Left ventricle myocardium superior (tissue), 1 donor: ENCODE results near the gene BCAT1. TPM values are rescaled to one million over a fixed set of nuclear protein-coding genes. Genes with fewer than 3 reads are reported as not detected.
"Not testable (repeated sequence)": the region's sequence is repeated elsewhere in the genome, so short reads cannot be mapped to it uniquely, and the experiment has no call there.

Source experiments
- ATAC-seq: fragments of 200-7000 bp; cut with Tn5 transposase; one replicate; pipeline ENCODE4 v1.9.1; 2020; ENCODE audit warnings: mild to moderate bottlenecking, moderate library complexity
- DNase-seq: peaks from one replicate; pipeline ENCODE4 v3.0.0-alpha.2; 2020
- intact Hi-C: fragments of 100-400 bp; cut with micrococcal nuclease; formaldehyde crosslinking; loops from one replicate; pipeline ENCODE4 v1.11.0; 2022
- total RNA-seq: library from RNA; stranded (reverse); fragmentation: NEBNext Ultra II Directional; extraction: Animal tissue kit (Norgen Biotek cat#: 25700); gene quantifications from one replicate; pipeline ENCODE4 v1.2.1, GENCODE V29; 2021
- donor health status: DM: no; HTN: yes; CAD: no; lungs with severe emphysema.

The BCAT1 gene
- total RNA-seq, 1 donor from 2014 or later = 4.1 TPM

DNA sequence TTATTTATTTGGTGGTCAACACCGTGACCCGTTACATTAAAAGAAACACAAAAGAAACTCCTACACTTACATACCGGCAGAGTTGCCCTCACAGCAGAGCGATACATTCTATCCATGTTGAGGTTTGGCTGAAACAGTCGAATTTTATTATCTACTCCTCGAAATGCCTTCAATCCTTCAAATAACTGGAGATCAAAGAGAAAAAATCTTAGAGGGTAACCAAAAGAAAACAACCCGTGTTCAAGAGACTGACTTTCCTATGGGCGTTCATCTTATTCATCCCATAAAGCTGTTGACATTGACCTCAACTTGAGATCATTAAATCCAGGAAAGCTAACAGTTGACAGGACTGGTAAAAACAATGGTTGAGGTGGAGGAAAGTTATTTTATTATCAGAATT is 67.7 kb downstream of the BCAT1 start:
- DNase-seq (no peak), ATAC-seq (no peak)
- intact Hi-C loops = no loop called here

DNA sequence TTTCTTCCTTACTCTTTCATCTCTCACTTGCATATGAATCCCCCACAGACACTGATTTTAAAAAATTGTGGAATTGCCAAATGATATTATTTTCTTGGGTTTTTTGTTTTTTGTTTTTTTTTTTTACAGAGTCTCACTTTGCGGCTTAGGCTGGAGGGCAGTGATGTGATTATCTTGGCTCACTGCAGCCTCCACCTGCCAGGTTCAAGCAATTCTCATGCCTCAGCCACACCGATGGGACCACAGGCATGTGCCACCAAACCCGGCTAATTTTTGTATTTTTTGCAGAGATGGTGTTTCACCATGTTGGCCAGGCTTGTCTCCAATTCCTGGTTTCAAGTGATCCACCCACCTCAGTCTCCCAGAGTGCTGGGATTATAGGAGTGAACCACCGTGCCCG is 68.2 kb downstream of the BCAT1 start:
- no peak for DNase-seq
- ATAC-seq = no peak
- intact Hi-C loops = no loop called here

- intact Hi-C loops = no loop called here
- ATAC-seq (no peak), DNase-seq (no peak)
Measured at GRCh38 chr12:24879644-24880043, 69.3 kb downstream of the BCAT1 start.

DNA sequence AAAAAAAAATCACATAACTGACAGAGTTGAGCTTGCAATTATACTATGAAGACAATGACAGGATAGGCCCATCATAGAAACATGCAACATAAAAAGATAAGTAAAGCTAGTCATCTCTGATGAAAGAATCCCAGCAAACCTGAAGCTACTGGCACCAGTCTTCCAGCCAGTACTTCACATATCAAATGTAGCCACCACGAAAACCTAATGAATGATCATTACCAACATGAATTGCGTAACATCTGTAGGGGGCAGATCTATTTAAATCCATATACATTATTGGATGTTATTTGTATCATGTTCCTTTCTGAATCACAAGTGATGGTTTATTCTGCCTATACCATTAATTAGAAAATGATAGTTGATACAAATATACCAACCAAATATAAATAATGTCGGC is 73.9 kb downstream of the BCAT1 start:
- ATAC-seq = no peak
- DNase-seq = no peak
- intact Hi-C loops = no loop called here

GRCh38 chr12:24872211-24872610 is 76.7 kb downstream of the BCAT1 start:
- intact Hi-C loops = no loop called here
- DNase-seq (no peak), ATAC-seq (no peak)

- intact Hi-C loops, ATAC-seq, DNase-seq: not testable (repeated sequence)
Measured at GRCh38 chr12:24866139-24866538, 82.8 kb downstream of the BCAT1 start.

DNA sequence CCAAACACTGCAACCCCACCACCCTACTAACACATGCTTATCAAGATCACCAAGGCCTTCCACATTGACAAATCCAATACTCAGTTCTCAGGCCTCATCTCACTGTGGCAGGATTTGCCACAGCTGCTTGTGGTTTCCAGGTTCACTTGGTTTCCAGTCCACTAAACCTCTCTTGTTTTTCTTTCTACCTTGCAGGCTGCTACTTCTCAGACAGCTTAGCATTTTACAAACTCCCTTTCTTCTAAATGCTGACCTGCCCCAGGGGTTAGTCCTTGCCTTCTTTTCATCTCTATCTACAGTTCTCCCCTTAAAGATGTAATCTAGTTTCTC is 84.1 kb downstream of the BCAT1 start:
- ATAC-seq = no peak
- no peak for DNase-seq
- intact Hi-C loops = no loop called here

- DNase-seq (no peak), ATAC-seq (no peak)
- intact Hi-C loops = no loop called here
Measured at GRCh38 chr12:24861766-24862540, 86.9 kb downstream of the BCAT1 start.

GRCh38 chr12:24860546-24860945 is 88.4 kb downstream of the BCAT1 start:
- intact Hi-C loops = no loop called here
- ATAC-seq = no peak
- no peak for DNase-seq

- intact Hi-C loops = no loop called here
Measured at GRCh38 chr12:24856541-24856940, 92.4 kb downstream of the BCAT1 start.

GRCh38 chr12:24854908-24855307 is 94.0 kb downstream of the BCAT1 start:
- no peak for DNase-seq
- ATAC-seq = no peak
- intact Hi-C loops = no loop called here

More at GRCh38 chr12:24856541-24856940, 92.4 kb downstream of the BCAT1 start:
- ATAC-seq (no peak), DNase-seq (no peak)

DNA sequence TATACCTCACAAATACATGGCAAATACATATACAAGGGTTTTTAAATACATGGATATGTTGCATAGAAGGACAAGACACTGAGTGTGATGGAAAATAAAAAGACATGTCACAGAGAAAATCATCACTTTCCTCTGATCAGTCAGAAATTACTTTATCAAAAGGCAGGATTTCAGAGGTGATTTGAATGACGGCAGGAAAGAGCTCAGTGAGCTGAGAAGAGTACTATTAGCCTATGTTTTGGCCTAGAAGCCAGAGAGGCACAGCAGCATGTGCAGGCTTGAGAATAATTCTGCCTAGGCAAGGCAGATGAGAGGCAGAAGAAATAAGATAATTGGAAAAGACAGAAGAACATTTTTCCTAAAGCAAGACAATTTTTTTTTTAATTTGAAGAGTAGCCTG is 94.9 kb downstream of the BCAT1 start:
- no peak for ATAC-seq
- intact Hi-C loops = no loop called here
- no peak for DNase-seq

GRCh38 chr12:24853588-24853987 is 95.3 kb downstream of the BCAT1 start:
- intact Hi-C loops = no loop called here

DNA sequence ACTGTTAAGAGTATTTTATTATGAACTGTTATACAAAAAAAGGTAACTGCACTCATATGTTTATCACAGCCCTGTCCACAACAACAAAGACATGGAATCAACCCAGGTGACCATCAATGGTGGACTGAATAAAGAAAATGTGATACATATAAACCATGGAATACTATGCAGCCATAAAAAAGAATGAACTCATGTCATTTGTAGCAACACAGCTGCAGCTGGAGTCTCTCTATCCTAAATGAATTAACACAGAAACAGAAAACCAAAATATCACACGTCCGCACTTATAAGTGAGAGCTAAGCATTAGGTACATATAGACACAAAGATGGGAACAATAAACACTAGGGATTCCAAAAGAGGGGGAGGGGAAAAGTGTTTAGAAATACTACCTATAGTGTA is 95.8 kb downstream of the BCAT1 start:
- DNase-seq (no peak), ATAC-seq (no peak)
- intact Hi-C loops = no loop called here

More at GRCh38 chr12:24853588-24853987, 95.3 kb downstream of the BCAT1 start:
- ATAC-seq (no peak), DNase-seq (no peak)

GRCh38 chr12:24852420-24852819 is 96.5 kb downstream of the BCAT1 start:
- intact Hi-C loops = no loop called here
- ATAC-seq = no peak
- no peak for DNase-seq

DNA sequence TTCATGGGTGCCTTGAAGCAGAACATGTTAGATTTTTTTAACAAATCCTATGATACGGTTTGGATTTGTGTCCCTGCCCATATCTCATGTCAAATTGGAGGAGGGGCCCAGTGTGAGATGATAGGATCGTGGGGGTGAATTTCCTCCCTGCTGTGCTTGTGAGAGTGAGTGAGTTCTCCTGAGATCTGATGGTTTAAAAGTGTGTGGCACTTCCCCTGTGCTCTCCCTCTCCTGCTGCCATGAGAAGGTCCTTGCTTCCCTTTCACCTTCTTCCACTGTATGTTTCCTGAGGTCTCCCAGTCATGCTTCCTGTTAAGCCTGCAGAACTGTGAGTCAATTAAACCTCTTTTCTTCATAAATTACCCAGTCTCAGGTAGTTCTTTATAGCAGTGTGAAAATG is 97.0 kb downstream of the BCAT1 start:
- ATAC-seq, DNase-seq, intact Hi-C loops: not testable (repeated sequence)

GRCh38 chr12:24851341-24851740 is 97.6 kb downstream of the BCAT1 start:
- intact Hi-C loops = no loop called here
- ATAC-seq (no peak), DNase-seq (no peak)

DNA sequence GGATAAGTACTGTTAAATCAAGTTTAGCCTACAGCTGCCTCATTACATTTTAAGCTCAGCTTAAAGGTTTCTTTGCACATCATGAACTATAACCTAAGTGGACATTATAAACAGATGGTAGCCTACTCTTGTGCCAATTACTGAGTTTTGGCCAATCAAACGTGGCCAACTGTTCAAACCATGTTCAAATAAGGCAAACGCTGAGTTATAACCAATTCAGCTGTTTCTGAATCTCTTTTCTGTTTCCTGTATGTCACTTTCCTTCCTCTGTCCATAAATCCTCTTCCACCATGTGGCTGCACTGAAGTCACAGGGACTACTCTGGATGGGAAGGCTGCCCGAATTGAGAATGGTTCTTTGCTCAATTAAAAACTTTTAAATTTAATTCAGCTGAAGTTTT is 98.4 kb downstream of the BCAT1 start:
- DNase-seq = no peak
- intact Hi-C loops = no loop called here
- ATAC-seq = no peak

GRCh38 chr12:24848941-24849477 is 99.9 kb downstream of the BCAT1 start:
- ATAC-seq = no peak
- intact Hi-C loops = no loop called here
- no peak for DNase-seq

- DNase-seq (no peak), ATAC-seq (no peak)
- intact Hi-C loops = no loop called here
Measured at GRCh38 chr12:24846689-24847088, 102.2 kb downstream of the BCAT1 start.

DNA sequence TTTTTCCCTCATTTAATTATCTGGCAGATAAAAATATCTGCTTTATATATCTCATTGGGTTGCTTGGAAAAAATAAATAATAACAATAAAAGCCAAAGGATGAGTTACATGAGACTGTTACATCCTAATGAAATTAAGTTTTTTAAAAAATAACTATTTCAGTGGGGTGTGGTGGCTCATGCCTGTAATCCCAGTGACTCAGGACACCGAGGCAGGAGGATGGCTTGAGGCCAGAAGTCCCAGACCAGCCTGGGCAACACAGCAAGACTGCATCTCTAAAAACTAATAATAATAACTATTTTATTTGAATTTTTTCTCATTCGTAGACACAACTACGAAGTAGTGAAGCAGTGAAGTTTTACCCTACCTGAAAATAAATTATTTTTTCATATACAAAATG is 103.3 kb downstream of the BCAT1 start:
- ATAC-seq (no peak), DNase-seq (no peak)
- intact Hi-C loops = no loop called here
